GM19240 (cell line): Measurements from ENCODE around the gene FHIT.
A peak's percentile ranks its signal among the peaks of the same experiment; 100 is the strongest.

Experiments
- DNase-seq: peaks from one replicate; pipeline ENCODE4 v3.0.0; 2011; ENCODE audit warnings: low spot score; ENCODE audit not compliant: insufficient read length

FHIT gene

DNA sequence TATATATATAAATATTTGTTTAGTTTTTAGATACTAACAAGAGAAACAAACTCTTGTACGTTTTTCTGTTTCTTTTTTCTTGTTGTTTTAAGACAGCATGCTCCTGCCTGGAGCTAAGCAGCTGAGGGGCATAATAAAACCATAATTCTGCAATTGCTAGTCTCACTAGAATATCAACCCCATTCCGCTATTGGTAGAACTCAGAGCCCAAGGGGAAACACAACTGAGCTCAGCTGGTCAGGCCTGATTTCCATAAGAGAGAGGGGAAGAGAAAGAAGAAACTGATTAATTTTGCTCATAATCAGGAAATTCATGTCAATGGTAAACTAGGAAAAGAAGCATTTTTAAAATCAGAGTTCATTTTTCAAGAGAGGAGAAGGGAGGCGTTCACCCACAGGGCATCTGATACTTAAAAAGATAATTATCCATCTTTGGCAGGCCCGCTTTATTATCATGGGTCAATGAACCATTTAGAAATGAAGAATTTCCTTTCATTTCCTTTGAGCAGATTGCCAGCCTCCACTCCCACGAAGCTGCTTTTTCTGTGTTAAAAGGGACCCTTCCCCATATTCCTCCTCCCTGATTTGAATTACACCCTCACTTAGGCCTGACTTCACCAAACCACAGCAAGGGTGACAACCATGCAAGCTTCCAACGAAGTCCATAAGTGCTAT lies 1236.1 kb downstream of the FHIT start:
- no peak for DNase-seq

GRCh38 chr3:60013241-60013640 lies 1238.0 kb downstream of the FHIT start:
- DNase-seq = no peak

DNA sequence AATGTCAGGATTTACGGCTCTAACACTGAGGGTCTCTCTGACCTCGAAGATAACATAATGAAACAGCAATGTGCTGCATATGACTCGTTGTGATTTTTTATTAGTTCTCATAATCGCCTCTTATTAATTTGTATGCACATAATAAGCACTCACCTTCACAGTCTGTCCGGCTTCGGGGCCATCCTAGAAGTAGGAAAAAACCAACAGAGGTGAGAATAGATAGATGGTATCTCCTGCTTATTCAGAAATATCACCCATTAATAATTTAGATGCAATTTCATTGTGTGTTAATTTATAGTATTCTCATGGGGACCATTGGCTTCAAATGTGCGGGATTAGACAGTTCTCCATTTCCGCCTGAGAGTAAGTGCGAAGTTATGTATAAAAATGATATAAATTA lies 1240.0 kb downstream of the FHIT start:
- DNase-seq = no peak

DNA sequence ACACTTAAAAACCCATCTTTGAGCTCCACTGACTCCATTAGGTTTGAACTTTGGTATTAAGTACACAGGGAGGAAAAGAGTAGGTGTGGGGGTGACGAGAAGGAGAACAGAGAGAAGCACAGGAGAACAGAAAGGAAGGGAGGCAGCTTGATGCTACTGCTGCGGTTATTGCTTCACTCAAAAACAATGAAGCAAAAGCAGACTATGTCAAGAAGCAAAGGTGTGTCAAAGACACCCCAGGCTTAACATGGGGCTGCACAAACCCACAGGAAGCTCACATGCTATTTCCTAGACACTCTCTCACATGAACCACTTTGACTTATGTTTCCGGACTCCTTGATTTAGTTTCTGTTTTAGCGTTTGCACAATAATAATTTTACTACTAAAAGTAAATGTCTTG lies 1240.5 kb downstream of the FHIT start:
- peak; percentile 21 for DNase-seq

DNA sequence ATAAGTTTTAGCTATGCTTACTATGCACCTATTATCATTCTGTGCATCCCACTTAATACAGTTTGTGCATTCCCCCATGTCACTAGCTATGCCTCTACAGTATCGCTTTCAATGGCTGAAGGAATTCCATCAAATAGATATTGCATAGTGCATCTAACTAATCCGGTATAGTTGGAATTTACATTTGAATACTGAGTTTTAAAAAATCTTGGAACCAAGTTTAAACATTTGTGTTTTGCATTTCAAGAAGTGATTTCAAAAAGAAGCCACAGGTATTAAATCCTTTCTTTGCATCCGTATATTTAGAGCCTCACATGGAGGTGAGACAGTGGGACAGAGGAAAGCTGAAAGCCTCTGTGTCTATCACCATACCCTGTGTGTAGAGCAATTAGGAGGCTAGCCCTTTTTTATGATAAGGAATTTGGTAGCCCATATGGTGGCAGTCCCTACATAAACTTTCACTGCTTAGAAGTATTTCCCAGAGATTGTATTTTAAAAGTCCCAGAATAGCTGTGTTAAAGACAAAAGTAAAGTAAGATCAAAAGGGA lies 1241.2 kb downstream of the FHIT start:
- DNase-seq = no peak

GRCh38 chr3:60001369-60001768 lies 1249.9 kb downstream of the FHIT start:
- no peak for DNase-seq

GRCh38 chr3:60000311-60001105 lies 1250.7 kb downstream of the FHIT start:
- DNase-seq = no peak

DNA sequence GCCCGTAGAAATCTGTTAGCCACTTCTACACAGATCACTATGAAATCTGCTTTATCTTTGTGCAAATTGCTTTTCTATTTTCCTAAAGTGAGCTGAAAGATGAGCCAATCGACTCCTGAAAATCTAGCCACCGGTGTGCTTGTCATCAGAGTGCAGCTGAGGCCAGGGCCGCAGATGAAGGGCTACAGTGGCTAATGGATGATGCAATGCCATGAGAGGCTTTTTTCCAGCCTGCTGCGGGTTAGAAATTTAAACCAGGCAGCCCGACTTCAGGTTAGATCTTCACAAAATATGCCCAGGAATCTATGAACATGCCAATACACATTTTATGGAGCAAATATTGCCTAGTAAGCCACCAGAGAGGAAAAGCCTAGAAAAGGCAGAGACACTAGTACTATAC lies 1253.2 kb downstream of the FHIT start:
- no peak for DNase-seq

DNA sequence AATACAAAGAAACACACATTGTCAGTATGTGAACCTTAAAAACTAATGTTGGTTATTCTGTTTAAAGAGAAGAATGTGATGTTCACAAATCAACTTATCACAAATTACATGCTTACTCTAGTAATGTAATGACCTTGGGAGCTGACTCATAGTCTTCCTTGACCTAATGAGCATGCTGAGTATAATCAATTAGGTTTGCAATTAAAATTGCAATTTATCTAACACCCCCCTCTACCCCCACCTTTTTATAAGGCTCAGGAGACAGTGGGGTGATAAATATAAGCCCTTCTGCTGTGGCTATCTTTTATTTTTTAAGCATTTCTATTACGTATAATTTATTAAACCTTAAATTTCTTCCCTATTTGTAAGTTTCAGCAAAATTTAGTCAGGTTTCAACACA lies 1253.7 kb downstream of the FHIT start:
- no peak for DNase-seq

GRCh38 chr3:59996056-59996455 lies 1255.2 kb downstream of the FHIT start:
- DNase-seq = no peak

GRCh38 chr3:59995563-59995962 lies 1255.7 kb downstream of the FHIT start:
- DNase-seq = no peak

- DNase-seq = no peak
Measured at GRCh38 chr3:59994732-59995304, 1256.4 kb downstream of the FHIT start.

- DNase-seq = no peak
Measured at GRCh38 chr3:59992578-59992977, 1258.7 kb downstream of the FHIT start.

DNA sequence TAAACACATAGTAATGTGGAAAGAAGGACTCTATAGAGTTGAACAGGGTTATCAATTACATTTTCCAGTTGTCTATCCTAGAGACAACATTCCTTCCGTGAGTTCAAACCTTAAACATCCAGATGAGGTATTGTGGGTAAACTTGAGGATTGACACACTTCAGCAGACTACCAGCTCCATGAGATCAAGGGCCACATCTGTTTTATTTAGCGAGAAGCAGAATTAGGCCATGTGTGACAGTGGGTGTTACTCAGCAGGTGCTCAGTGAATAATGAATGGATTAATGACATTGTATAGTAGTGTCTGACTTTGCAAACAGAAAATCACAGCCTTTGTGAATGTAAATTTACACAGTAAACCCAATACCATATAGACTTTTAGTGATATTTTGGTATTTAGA lies 1260.3 kb downstream of the FHIT start:
- no peak for DNase-seq

DNA sequence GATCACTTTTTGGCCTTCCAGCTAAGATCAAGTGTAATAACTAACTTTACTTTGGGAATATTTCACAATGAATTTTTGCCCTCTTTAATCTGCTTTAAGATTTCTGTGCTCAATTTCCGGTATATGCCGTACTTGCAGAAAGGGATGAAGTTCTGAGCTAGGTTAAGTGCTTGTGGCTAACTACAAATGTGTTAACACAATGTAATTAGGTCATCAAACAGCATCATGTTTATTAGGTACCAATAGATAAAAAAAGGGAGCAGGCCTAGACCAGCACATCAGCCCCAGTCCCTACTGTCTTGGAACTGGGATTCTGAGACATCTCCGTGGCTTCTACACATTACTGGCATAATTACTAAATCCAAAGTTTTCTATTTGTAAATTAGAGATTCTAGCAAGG lies 1268.7 kb downstream of the FHIT start:
- no peak for DNase-seq

GRCh38 chr3:59981377-59981776 lies 1269.9 kb downstream of the FHIT start:
- no peak for DNase-seq

DNA sequence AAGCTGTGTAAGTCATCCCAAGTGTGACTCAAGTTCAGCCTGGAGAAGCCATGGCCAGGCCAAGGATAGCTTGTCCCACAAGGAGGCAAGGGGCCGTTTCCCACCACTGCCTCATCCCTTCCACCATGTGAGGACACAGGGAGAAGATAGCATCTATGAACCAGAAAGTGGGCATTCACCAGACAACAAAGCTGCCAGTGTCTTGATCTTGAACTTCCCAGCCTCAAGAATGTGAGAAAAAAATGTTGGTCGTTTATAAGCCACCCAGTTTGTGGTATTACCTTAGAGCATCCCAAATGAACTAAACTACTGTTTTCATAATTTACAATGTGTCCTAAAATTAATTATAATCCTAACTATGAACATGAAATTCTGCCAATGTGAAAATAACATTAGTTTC lies 1270.7 kb downstream of the FHIT start:
- no peak for DNase-seq

DNA sequence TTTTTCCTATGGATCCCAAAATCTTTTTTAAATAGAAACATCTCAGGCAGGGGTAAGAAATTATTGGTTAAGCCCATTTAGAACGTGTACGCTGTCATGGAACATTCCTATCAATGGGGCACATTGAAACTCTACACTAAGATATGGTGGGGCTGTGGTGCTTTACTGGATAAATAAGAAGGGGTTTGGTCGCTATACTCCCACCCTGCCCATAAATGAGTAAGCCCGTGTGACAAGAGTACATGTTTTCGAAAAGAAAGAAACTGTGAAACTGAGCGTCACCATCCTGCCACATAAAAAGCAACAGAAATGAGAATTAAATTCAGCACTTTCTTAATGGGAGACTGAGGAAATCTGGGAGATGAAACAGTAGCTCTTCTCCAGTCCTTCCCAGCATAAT lies 1271.7 kb downstream of the FHIT start:
- no peak for DNase-seq

GRCh38 chr3:59978979-59979378 lies 1272.3 kb downstream of the FHIT start:
- no peak for DNase-seq

- no peak for DNase-seq
Measured at GRCh38 chr3:59970796-59971195, 1280.5 kb downstream of the FHIT start.

DNA sequence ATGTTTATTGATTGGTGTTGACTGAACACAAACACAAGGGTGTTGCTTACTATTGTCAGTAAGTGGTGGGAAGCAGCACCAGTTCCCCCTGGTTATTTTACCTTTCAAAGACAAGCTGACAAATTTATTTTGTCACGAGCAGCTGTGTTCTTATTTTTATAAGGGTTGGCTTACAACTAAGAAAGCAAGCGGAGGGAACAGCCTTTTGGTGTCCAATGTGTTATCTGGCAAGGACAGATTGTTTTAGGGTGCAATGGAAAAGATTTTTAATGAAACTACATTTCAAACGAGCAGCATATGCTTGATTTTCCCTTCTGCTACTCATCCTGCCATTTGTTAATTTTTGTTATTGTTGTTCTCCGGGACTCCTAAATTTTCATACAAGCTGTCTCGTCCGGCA lies 1280.9 kb downstream of the FHIT start:
- no peak for DNase-seq

GRCh38 chr3:59968513-59969045 lies 1282.7 kb downstream of the FHIT start:
- DNase-seq = no peak
